NB4 (cell line): ENCODE data around the gene SLC23A3.
A peak's percentile ranks its signal among the peaks of the same experiment; 100 is the strongest.
"Not testable (repeated sequence)": the region's sequence is repeated elsewhere in the genome, so short reads cannot be mapped to it uniquely, and the experiment has no call there.

Source experiments
- DNase-seq: peaks from one replicate; pipeline ENCODE4 v3.0.0; 2010; ENCODE audit warnings: low read depth
- H3K4me3 ChIP-seq: one replicate; pipeline ENCODE4 v1.5.1; 2011; ENCODE audit warnings: mild to moderate bottlenecking, low read depth, low read length, moderate library complexity
- CTCF ChIP-seq: IDR thresholded peaks from one replicate; pipeline ENCODE4 v1.5.1; 2012; ENCODE audit warnings: low read depth, low read length
- MAX ChIP-seq: IDR thresholded peaks from 2 replicates; pipeline ENCODE4 v1.6.1; 2011; ENCODE audit warnings: low read depth, low read length
- MYC ChIP-seq: IDR thresholded peaks from 2 replicates; pipeline ENCODE4 v1.6.1; 2011; ENCODE audit warnings: low read depth, low read length
- POLR2A ChIP-seq: IDR thresholded peaks from 2 replicates; pipeline ENCODE4 v1.6.1; 2011; ENCODE audit warnings: mild to moderate bottlenecking; ENCODE audit not compliant: insufficient read length; ENCODE audit errors: extremely low read depth

The SLC23A3 gene

GRCh38 chr2:219206328-219207133, 36.7 kb upstream of the SLC23A3 start, which contains the start of gene ZFAND2B:
Gene ZFAND2B (plus strand): TSS chr2:219206782. CDS start chr2:219206988, 206 bp downstream.
- DNase-seq, result peak; percentile 95
- no peak for TF ChIP-seq CTCF
- peak; percentile 76 for TF ChIP-seq MYC
- TF ChIP-seq MAX, result peak; percentile 52; the same call in 1 of the 2 replicates
- peak; percentile 97 for TF ChIP-seq POLR2A
- H3K4me3 ChIP-seq, result peak within 1 kb of the TSS; percentile 75

GRCh38 chr2:219205981-219206327, 36.1 kb upstream of the SLC23A3 start:
- peak overlapping the region; percentile 75 for H3K4me3 ChIP-seq
- DNase-seq, result no peak
- TF ChIP-seq MAX, result no peak
- no peak for TF ChIP-seq CTCF
- TF ChIP-seq POLR2A, result no peak
- TF ChIP-seq MYC, result no peak

- no peak overlapping the region for H3K4me3 ChIP-seq
- TF ChIP-seq POLR2A (no peak), CTCF (no peak), MAX (no peak), MYC (no peak)
- no peak for DNase-seq
These were observed 35.3 kb upstream of the SLC23A3 start for GRCh38 chr2:219205165-219205538.

- no peak for TF ChIP-seq CTCF
- no peak for TF ChIP-seq MAX
- TF ChIP-seq MYC, result no peak
- no peak for TF ChIP-seq POLR2A
- no peak overlapping the region for H3K4me3 ChIP-seq
- DNase-seq, result no peak
These were observed 34.8 kb upstream of the SLC23A3 start for GRCh38 chr2:219204425-219205164.

- DNase-seq, H3K4me3 ChIP-seq: not testable (repeated sequence)
These were observed 31.5 kb upstream of the SLC23A3 start for GRCh38 chr2:219201331-219201730.

GRCh38 chr2:219200502-219201326, 30.9 kb upstream of the SLC23A3 start:
- DNase-seq, result peak; percentile 80
- TF ChIP-seq POLR2A, result peak; percentile 52
- not testable (repeated sequence) for H3K4me3 ChIP-seq
